Hematopoietic multipotent progenitor cell treated with erythropoietin and hydrocortisone succinate and interleukin-3 and kit ligand, for 8 days (in vitro differentiated cells): ENCODE results near the gene AK6.
"Not testable (repeated sequence)": the region's sequence is repeated elsewhere in the genome, so short reads cannot be mapped to it uniquely, and the experiment has no call there.

ENCODE experiments used
- DNase-seq: peaks from one replicate; pipeline ENCODE4 v3.0.0-alpha.2; 2015

The AK6 gene

GRCh38 chr5:69369340-69370121, at the start of gene AK6, which contains the start of the genes RAD17 and TAF9:
Gene AK6, minus strand, starts transcription at chr5:69369520. Its CDS starts 30 bp downstream, at chr5:69369490.
Gene RAD17, plus strand, starts transcription at chr5:69369818. Its CDS starts 2,391 bp downstream, at chr5:69372209.
Gene TAF9, minus strand, starts transcription at chr5:69369520. Its CDS starts 3,783 bp downstream, at chr5:69365737.
- peak; percentile 92 for DNase-seq

DNA sequence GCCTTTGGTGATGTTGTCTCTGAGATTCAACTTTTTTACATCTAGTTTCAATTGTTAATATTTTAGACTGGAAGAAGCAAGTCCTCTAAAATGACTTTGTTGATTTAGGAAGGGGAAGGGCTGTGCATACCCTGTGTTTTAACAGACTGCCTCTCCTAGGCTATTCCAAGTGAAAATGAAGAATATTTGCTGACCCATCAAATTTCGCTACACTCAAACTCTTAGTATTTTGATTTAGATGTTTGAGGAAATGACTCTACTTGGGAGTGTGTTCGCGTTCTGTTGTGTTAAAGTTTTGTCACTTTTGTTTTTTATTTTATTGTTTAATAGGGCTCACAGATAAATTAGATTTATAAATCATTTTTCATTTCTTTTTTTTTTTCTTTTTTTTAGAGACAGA, 49.2 kb upstream of the AK6 start:
- no peak for DNase-seq

- no peak for DNase-seq
These were observed 47.4 kb upstream of the AK6 start for GRCh38 chr5:69416699-69417098.

DNA sequence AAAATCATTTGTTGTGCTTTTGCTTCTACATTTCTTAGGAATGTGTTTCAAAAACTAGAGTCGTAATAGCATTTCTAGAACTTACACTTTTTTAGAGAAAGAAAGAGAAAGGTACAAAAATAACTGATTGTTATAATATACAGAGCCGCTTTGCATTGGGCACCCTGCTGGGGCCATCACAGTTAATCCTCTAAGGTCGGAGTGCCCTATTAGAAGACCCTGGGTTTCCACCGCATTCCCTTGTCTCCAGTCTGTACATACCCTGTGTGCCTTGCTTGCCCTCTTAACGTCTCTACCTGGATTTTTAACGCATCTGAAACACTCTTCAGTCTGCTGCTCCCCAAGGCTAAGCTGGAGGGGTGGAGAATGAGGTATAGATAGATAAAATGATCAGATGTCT, 46.9 kb upstream of the AK6 start:
- no peak for DNase-seq

- no peak for DNase-seq
These were observed 46.3 kb upstream of the AK6 start for GRCh38 chr5:69415584-69415958.

GRCh38 chr5:69414885-69415583, 45.7 kb upstream of the AK6 start, which contains the start of gene MARVELD2:
Gene MARVELD2, plus strand, starts transcription at chr5:69415116. Its CDS starts 4,270 bp downstream, at chr5:69419386.
- DNase-seq, result peak; percentile 86

DNA sequence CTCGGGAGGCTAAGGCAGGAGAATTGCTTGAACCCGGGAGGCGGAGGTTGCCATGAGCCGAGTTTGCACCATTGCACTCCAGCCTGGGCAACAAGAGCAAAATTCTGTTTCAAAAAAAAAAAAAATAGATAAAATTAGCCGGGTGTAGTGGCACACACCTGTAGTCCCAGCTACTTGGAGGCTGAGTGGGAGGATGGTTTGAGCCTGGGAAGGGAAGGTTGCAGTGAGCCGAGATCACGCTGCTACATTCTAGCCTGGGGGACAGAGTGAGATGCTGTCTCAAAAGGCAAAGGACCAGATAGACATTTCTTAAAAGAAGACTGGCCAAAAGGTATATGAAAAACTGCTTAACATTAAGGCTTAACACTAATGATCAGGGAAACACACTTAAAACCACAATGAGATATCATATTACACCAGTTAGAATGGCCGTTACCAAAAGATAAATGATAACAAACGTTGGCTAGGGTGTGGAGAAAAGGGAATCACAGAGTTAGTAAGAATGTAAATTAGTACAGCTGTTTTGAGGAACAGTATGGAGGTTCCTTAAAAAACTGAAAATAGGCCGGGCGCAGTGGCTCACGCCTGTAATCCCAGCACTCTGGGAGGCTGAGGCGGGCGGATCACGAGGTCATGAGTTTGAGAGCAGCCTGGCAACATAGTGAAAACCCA, 35.5 kb upstream of the AK6 start:
- DNase-seq, result peak; percentile 93

DNA sequence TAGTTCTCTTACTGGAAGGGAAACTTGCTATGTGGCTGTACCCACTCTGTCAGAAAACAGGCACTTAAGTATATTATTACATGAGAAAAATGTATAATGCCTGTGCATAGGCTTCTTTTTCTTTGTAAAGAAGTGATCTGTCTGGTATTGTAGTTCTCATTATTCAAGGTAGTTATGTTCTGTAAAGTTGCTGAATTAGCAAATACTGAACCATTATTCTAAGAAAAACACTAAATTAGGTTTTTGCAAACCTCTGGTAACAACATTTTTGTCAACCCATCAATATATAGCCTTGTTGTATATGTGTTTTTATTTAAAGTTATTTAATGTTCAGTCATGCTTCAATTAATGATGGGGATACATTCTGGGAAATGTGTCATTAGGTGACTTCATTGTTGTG, 9.1 kb upstream of the AK6 start:
- no peak for DNase-seq

DNA sequence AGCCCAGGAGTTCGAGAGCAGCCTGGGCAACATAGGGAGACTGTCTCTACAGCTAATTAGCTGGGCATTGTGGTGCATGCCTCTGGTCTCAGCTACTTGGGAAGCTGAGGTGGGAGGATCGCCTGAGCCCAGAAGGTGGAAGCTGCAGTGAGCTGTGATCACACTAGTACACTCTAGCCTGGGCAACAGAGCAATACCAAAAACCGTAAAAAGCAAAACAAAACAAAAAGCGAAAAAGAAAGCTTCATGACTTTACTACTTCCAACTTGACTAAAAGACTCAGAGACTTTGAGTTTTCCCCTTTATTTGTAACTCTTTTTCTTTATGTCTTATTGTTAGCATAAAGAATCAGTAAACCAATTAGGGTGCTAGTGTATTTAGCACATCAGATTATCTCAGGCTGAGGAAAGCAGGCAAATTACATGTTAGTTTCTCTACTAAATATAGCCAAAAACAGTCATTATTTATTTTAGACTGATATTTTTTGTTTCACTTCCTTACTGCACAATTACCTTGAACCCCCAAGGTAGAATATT, 5.7 kb upstream of the AK6 start:
- DNase-seq, result no peak

GRCh38 chr5:69372394-69372793, 3.1 kb upstream of the AK6 start:
- no peak for DNase-seq

DNA sequence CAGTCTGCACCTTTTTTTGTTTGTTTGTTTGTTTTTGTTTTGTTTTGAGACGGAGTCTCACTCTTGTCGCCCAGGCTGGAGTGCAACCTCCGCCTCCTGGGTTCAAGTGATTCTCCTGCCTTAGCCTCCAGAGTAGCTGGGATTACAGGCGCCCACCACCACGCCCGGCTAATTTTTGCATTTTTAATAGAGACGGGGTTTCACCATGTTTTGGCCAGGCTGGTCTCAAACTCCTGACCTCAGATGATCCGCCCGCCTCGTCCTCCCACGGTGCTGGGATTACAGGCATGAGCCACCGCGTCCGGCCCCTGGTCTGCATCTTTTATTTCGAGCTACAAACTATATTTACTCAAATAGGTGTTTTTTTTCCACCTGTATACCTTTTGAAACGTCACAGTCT, 1.0 kb upstream of the AK6 start:
- DNase-seq, result not testable (repeated sequence)

- DNase-seq, result peak; percentile 64
These were observed 621 bp downstream of the AK6 start for GRCh38 chr5:69368458-69369339.

GRCh38 chr5:69367697-69368279, 1.5 kb downstream of the AK6 start:
- DNase-seq, result peak; percentile 44

GRCh38 chr5:69364850-69365249, 4.5 kb downstream of the AK6 start:
- DNase-seq, result no peak

GRCh38 chr5:69364414-69364813, 4.9 kb downstream of the AK6 start:
- DNase-seq, result peak; percentile 72

GRCh38 chr5:69360442-69360841, 8.9 kb downstream of the AK6 start:
- DNase-seq, result no peak

DNA sequence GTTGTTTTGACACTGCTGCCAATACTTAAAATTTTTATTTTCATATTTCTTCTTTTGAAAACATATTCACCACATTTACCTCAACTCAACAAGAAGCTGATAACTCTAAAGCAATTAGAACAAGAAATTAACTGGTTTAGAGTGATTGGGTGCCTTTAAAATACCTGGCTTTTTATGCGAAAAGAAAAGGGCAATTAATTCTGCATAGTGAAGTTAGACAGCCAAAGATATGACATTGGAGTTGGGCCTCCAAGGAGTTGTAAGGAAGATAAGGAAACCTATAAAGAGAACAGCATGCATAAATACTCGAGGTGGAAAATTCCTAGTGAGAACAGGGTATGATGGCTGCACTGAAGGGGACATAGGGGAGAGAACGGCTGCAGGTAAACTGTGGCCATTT, 9.6 kb downstream of the AK6 start:
- DNase-seq, result no peak

DNA sequence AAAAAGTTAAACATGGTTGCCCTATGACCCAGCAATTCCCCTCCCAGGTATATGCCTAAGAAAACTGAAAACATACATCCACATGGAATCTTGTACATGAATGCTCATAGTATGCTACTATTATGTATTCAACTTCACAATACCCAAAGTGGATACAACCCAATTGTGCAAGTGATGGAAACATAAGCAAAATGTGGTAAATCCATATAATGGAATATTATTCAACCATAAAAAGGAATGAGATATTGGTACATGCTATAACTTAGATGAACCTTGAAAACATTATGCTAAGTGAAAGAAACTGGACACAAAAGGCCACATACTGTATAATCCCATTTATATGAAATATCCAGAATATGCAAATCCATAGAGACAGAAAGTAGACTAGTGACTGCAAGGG, 18.7 kb downstream of the AK6 start:
- no peak for DNase-seq

- DNase-seq, result no peak
These were observed 26.2 kb downstream of the AK6 start for GRCh38 chr5:69343083-69343482.

GRCh38 chr5:69341520-69342161, 27.7 kb downstream of the AK6 start:
- DNase-seq, result no peak

DNA sequence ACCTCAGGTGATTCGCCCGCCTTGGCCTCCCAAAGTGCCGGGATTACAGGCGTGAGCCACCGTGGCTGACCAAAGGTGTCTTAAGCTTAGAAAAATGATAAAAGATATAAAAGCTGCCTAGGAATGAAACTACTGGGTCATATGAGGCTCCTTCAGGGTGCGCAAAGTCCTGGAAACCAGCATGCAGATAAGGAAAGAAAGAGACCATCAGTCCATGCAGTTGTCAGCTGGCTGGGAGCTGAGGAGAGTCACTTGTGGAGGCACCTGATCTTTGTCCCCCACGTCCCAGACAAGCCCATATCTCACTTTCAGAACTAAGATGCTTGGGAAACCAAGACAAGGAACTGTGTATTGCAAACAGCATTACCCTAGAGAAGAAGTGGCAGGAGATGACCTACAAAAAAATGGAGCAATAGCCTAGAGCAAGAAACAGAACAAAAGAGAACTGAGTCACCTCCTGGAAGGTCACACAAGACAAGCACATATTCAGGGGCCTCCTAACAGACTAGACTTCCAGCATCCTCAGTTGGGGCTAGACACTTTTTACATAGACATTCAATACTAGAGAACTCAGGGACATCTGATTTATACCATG, 33.9 kb downstream of the AK6 start:
- no peak for DNase-seq
